ENCODE measurements around the gene PCNP. TPM values are rescaled to one million over a fixed set of nuclear protein-coding genes. Genes with fewer than 3 reads are reported as not detected.

Gene PCNP
- total and polyA plus RNA-seq, 9 of the 15 experiments (the other 6 are each of a cell fraction or from before 2014, with no cell fraction given) = 54.3 to 170 (median 150) TPM

- TF ChIP-seq ZBTB40 (IDR thresholded peaks at IDR 0.05) (no peak), ZBTB40 (CRISPR knock-in tag; IDR thresholded peaks at IDR 0.05) (no peak), PHF8 (IDR thresholded peaks at IDR 0.05; ENCODE audit: borderline replicate concordance, low read length) (no peak), ZBTB12 (CRISPR knock-in tag; IDR thresholded peaks at IDR 0.05) (no peak), ZNF3 (CRISPR knock-in tag; IDR thresholded peaks at IDR 0.05) (no peak), ZNF609 (CRISPR knock-in tag; IDR thresholded peaks at IDR 0.05; ENCODE audit: borderline replicate concordance) (no peak), PHB2 (IDR thresholded peaks at IDR 0.05; ENCODE audit: low read depth) (peak; percentile 87; the same call in 1 of the 2 replicates), SIN3B (IDR thresholded peaks at IDR 0.05; ENCODE audit: low read depth) (no peak), RAD21 (CRISPR knock-in tag; conservative IDR thresholded peaks at IDR 0.05 in 1 of 2, IDR thresholded peaks at IDR 0.05 in 1 of 2) (no peak), ZSCAN29 (IDR thresholded peaks at IDR 0.05) (no peak)
Measured at GRCh38 chr3:101529816-101530685, 43.9 kb upstream of the PCNP start (continued).

Data from K562 (cell line).